SK-N-SH (cell line): ENCODE results near the gene MUSK.

Experiments used
- EZH2phosphoT487 ChIP-seq: fragments of 200-600 bp; sonication (generic); IDR thresholded peaks from 2 replicates; pipeline ENCODE4 v1.6.1; 2017; ENCODE audit warnings: low read depth, mixed run types, mild to moderate bottlenecking, antibody characterized with exemption, moderate library complexity, borderline replicate concordance
- GABPA ChIP-seq: IDR thresholded peaks from 2 replicates; pipeline ENCODE4 v1.4.0; 2012; ENCODE audit warnings: low read depth, mild to moderate bottlenecking
- JUND ChIP-seq: IDR thresholded peaks from 2 replicates; pipeline ENCODE4 v1.4.0; 2012
- NRF1 ChIP-seq: IDR thresholded peaks from 2 replicates; pipeline ENCODE4 v1.6.1; 2012; ENCODE audit warnings: low read depth, mild to moderate bottlenecking, low read length
- POLR2AphosphoS5 ChIP-seq: IDR thresholded peaks from 2 replicates; pipeline ENCODE4 v1.6.1; 2012; ENCODE audit warnings: low read depth, low read length
- RCOR1 ChIP-seq: fragments of 150-350 bp; IDR thresholded peaks from 2 replicates; pipeline ENCODE4 v1.6.1; 2017; ENCODE audit warnings: antibody characterized with exemption, low read length
- TF ChIP-seq, protein P1 (sequence below): fragments of 200-600 bp; sonication (generic); IDR thresholded peaks from 2 replicates; pipeline ENCODE4 v1.6.1; 2017; ENCODE audit warnings: antibody characterized with exemption, mild to moderate bottlenecking, moderate library complexity
- TF ChIP-seq, protein P2 (sequence below): IDR thresholded peaks from 2 replicates; pipeline ENCODE4 v1.6.1; 2012; ENCODE audit warnings: mild to moderate bottlenecking, low read depth, low read length, moderate library complexity

DNA sequence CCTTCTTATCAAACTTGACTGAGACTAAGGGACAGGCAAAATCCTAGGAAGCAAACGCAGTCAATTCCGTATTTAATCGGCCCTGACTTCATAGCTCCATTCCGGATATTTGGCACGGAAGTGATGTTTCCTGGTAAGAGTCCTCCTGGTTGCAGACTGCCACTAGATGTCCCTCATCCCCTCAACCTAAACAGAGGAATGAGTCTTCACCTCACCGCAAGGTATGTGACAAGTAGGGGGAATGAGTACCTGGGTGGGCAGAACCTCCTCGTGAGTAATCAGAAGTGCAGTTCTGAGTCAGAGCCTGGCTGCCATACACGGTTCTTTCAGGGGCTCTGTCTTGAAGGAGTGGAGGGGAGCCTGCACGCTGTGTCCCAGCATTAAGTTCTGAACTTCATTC, 173.6 kb downstream of the MUSK start:
- TF ChIP-seq, protein P1, sequence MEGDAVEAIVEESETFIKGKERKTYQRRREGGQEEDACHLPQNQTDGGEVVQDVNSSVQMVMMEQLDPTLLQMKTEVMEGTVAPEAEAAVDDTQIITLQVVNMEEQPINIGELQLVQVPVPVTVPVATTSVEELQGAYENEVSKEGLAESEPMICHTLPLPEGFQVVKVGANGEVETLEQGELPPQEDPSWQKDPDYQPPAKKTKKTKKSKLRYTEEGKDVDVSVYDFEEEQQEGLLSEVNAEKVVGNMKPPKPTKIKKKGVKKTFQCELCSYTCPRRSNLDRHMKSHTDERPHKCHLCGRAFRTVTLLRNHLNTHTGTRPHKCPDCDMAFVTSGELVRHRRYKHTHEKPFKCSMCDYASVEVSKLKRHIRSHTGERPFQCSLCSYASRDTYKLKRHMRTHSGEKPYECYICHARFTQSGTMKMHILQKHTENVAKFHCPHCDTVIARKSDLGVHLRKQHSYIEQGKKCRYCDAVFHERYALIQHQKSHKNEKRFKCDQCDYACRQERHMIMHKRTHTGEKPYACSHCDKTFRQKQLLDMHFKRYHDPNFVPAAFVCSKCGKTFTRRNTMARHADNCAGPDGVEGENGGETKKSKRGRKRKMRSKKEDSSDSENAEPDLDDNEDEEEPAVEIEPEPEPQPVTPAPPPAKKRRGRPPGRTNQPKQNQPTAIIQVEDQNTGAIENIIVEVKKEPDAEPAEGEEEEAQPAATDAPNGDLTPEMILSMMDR = no peak
- TF ChIP-seq, protein P2, sequence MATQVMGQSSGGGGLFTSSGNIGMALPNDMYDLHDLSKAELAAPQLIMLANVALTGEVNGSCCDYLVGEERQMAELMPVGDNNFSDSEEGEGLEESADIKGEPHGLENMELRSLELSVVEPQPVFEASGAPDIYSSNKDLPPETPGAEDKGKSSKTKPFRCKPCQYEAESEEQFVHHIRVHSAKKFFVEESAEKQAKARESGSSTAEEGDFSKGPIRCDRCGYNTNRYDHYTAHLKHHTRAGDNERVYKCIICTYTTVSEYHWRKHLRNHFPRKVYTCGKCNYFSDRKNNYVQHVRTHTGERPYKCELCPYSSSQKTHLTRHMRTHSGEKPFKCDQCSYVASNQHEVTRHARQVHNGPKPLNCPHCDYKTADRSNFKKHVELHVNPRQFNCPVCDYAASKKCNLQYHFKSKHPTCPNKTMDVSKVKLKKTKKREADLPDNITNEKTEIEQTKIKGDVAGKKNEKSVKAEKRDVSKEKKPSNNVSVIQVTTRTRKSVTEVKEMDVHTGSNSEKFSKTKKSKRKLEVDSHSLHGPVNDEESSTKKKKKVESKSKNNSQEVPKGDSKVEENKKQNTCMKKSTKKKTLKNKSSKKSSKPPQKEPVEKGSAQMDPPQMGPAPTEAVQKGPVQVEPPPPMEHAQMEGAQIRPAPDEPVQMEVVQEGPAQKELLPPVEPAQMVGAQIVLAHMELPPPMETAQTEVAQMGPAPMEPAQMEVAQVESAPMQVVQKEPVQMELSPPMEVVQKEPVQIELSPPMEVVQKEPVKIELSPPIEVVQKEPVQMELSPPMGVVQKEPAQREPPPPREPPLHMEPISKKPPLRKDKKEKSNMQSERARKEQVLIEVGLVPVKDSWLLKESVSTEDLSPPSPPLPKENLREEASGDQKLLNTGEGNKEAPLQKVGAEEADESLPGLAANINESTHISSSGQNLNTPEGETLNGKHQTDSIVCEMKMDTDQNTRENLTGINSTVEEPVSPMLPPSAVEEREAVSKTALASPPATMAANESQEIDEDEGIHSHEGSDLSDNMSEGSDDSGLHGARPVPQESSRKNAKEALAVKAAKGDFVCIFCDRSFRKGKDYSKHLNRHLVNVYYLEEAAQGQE = no peak
- TF ChIP-seq JUND (no peak), EZH2phosphoT487 (no peak), GABPA (no peak), POLR2AphosphoS5 (no peak), RCOR1 (no peak), NRF1 (no peak)
